B cell (primary cell): ENCODE results near the gene RS1. TPM values are rescaled to one million over a fixed set of nuclear protein-coding genes. Genes with fewer than 3 reads are reported as not detected.

Experiments
- ATAC-seq: fragments of 200-7000 bp; cut with Tn5 transposase; one replicate; pipeline ENCODE4 v1.10.0; 2021; ENCODE audit warnings: low read depth, mild to moderate bottlenecking, moderate number of reproducible peaks, moderate library complexity
- CTCF ChIA-PET: fragments of 350-600 bp; sonication (Branson Sonifier 250); formaldehyde crosslinking; loops from one replicate; lab custom pipeline; 2021; ENCODE audit warnings: antibody characterized with exemption, inconsistent platforms; lab: Charles Lee
- POLR2A ChIA-PET: fragments of 350-600 bp; sonication (Branson Sonifier 250); formaldehyde crosslinking; loops from one replicate; lab custom pipeline; 2021; ENCODE audit warnings: antibody characterized with exemption; lab: Charles Lee
- DNase-seq: peaks from one replicate; pipeline ENCODE4 v3.0.0; 2013
- H2AFZ ChIP-seq: 2 replicates; pipeline ENCODE4 v1.6.1; 2012; ENCODE audit warnings: mild to moderate bottlenecking, low read depth, low read length; ENCODE audit not compliant: insufficient read depth, poor library complexity, severe bottlenecking
- H3K27ac ChIP-seq, 2 donors: 1 replicate in 1 of 2; 2 replicates in 1 of 2; pipeline ENCODE4 v1.5.1; 2012 to 2013; ENCODE audit warnings: low read length in 2 of 2, mild to moderate bottlenecking in 2 of 2, moderate library complexity in 1 of 2
- H3K27me3 ChIP-seq, 4 experiments: fragments of 200-600 bp in 1 of 4; sonication (generic) in 1 of 4; replicated peaks in 1 of 4; 1 replicate in 2 of 4; 2 replicates in 2 of 4; pipeline versions ENCODE4 v1.6.1 to v1.7.0; 2013 to 2016; ENCODE audit warnings: low read length in 3 of 4, mild to moderate bottlenecking in 2 of 4, mixed read lengths in 1 of 4, moderate library complexity in 1 of 4; ENCODE audit not compliant: insufficient read depth in 4 of 4, control insufficient read depth in 3 of 4; ENCODE audit errors: control extremely low read depth in 1 of 4
- H3K36me3 ChIP-seq, 2 experiments: replicated peaks in 1 of 2; 1 replicate in 1 of 2; 2 replicates in 1 of 2; pipeline versions ENCODE4 v1.6.1 to v1.7.1; 2013; ENCODE audit warnings: low read length in 1 of 2; ENCODE audit not compliant: insufficient read depth in 2 of 2, control insufficient read depth in 1 of 2; ENCODE audit errors: control extremely low read depth in 1 of 2, extremely low read depth in 1 of 2
- H3K4me1 ChIP-seq, 2 donors: fragments of 200-600 bp in 1 of 2; sonication (generic) in 1 of 2; 1 replicate in 1 of 2; 2 replicates in 1 of 2; pipeline versions ENCODE4 v1.5.1 to v1.6.1; 2013 to 2017; ENCODE audit warnings: low read length in 2 of 2; ENCODE audit not compliant: control insufficient read depth in 2 of 2, insufficient read depth in 2 of 2
- H3K4me2 ChIP-seq: replicated peaks from 2 replicates; pipeline ENCODE3; 2012; ENCODE audit warnings: mild to moderate bottlenecking, low read depth, low read length; ENCODE audit not compliant: poor library complexity, severe bottlenecking
- H3K4me3 ChIP-seq, 5 experiments: fragments of 200-600 bp in 1 of 5; sonication (generic) in 1 of 5; 1 replicate in 3 of 5; 2 replicates in 2 of 5; pipeline versions ENCODE4 v1.5.1 to v1.7.0; 2011 to 2016; ENCODE audit warnings: low read length in 4 of 5, mild to moderate bottlenecking in 4 of 5, low read depth in 2 of 5, control low read depth in 1 of 5, moderate library complexity in 1 of 5; ENCODE audit not compliant: insufficient read depth in 1 of 5; ENCODE audit errors: control extremely low read depth in 1 of 5, extremely low read depth in 1 of 5
- H3K79me2 ChIP-seq: fragments of 200-600 bp; sonication (generic); one replicate; pipeline ENCODE4 v1.6.0; 2016; ENCODE audit warnings: low read length; ENCODE audit not compliant: control insufficient read depth, insufficient read depth
- H3K9ac ChIP-seq: fragments of 200-600 bp; sonication (generic); 2 replicates; pipeline ENCODE4 v1.6.1; 2017; ENCODE audit warnings: mild to moderate bottlenecking, low read length, moderate library complexity
- H3K9me3 ChIP-seq, 3 donors: one replicate each; pipeline versions ENCODE4 v1.6.1 to v1.7.1; 2013; ENCODE audit warnings: low read length in 2 of 3; ENCODE audit not compliant: control insufficient read depth in 2 of 3, insufficient read depth in 1 of 3; ENCODE audit errors: control extremely low read depth in 1 of 3
- H4K20me1 ChIP-seq: 2 replicates; pipeline ENCODE4 v1.6.0; 2012; ENCODE audit warnings: mild to moderate bottlenecking, low read length; ENCODE audit not compliant: insufficient read depth, control insufficient read depth, poor library complexity, severe bottlenecking
- H3K27ac Mint-ChIP-seq: one replicate; pipeline ENCODE4 v1.8.0; 2021; ENCODE audit warnings: mixed read lengths
- H3K27me3 Mint-ChIP-seq: one replicate; pipeline ENCODE4 v1.8.0; 2021; ENCODE audit warnings: mixed read lengths
- H3K4me1 Mint-ChIP-seq: one replicate; pipeline ENCODE4 v1.8.0; 2021; ENCODE audit warnings: mixed read lengths
- H3K4me3 Mint-ChIP-seq: one replicate; pipeline ENCODE4 v1.8.0; 2021; ENCODE audit warnings: mixed read lengths
- H3K9me3 Mint-ChIP-seq: one replicate; pipeline ENCODE4 v1.8.0; 2022; ENCODE audit warnings: mixed read lengths; ENCODE audit not compliant: insufficient read depth
- EZH2 ChIP-seq: IDR thresholded peaks from 2 replicates; pipeline ENCODE4 v1.6.1; 2012; ENCODE audit warnings: borderline replicate concordance, low read depth, mild to moderate bottlenecking, moderate library complexity, low read length; ENCODE audit not compliant: insufficient read depth, poor library complexity, severe bottlenecking
- WGBS: methylation state at CpG from one replicate; pipeline ENCODE4 v1.1.5; 2013; ENCODE audit warnings: missing lambda C conversion rate; ENCODE audit not compliant: insufficient coverage; 5-methylcytosine and 5-hydroxymethylcytosine counted together
- intact Hi-C: fragments of 100-400 bp; cut with micrococcal nuclease; formaldehyde crosslinking; loops from one replicate; pipeline ENCODE4 v1.10.0; 2022
- polyA plus RNA-seq: library from polyadenylated mRNA; depleted of rRNA; stranded (reverse); fragments of >200 nt; gene quantifications from 2 replicates; pipeline ENCODE4 v1.2.3, GENCODE V29; 2012
- total RNA-seq, 2 donors: library from RNA; stranded (reverse); fragments of 120-200 nt in 1 of 2; gene quantifications; 1 replicate in 1 of 2; 2 replicates in 1 of 2; pipeline versions ENCODE4 v1.2.3 to v1.2.4, GENCODE V29; 2013 to 2022
- TF ChIP-seq, protein P1 (sequence below): fragments of 200-600 bp; IDR thresholded peaks from one replicate; pipeline ENCODE4 v1.8.0; 2022; ENCODE audit warnings: antibody characterized with exemption, mild to moderate bottlenecking

RS1 gene
- total and polyA plus RNA-seq, 2 donors (not counting 1 experiment from before 2014, with no cell fraction given), result not detected

DNA sequence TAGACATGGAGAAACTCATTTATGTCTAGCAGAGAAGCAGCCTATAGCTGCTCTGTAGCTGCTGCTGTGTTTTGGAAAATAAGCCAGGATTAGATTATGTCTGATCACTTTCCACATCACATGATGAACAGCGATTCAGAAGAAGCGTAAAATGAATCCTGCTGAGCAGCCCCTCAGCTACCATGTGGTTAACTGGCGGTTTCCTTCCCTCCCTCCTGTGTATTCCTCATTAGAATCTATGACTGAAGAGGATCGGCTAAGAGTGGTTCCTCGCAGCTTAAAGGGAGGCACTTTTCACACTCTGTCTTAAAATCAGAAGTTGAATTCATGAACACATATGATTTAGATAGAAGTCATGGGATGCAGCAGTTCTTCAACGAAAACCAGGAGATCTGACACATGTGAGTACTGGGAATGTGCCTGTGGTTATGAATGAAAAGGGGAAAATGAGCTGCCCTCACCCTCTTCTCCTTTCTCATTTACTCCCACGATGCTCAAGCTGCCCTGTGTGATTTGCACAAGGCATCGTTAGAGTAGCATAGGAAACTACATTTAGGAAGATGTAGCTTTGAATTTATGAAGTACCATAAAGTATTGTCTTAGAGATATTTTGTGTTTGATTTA, 35.6 kb upstream of the RS1 start, which contains the start of gene PPEF1:
Gene PPEF1 (plus strand): TSS at position 220 of the 624 bp plus-strand sequence. CDS start 136 bp downstream, at position 356.
- Histone ChIP-seq H3K36me3 (no peaks in the 10 kb centered on the region), H3K9me3 (no peaks in the 10 kb centered on the region), H3K4me2 (no peak within 1 kb of the TSS), H3K9ac (no peak within 1 kb of the TSS), H3K4me3 (no peak within 1 kb of the TSS), H3K4me1 (no peaks in the 10 kb centered on the region), H3K79me2 (no peaks in the 10 kb centered on the region), H3K27ac (no peak within 1 kb of the TSS), H3K27me3 (no peaks in the 10 kb centered on the region), H2AFZ (no peak within 1 kb of the TSS), H4K20me1 (no peaks in the 10 kb centered on the region)
- TF ChIP-seq, protein P1, sequence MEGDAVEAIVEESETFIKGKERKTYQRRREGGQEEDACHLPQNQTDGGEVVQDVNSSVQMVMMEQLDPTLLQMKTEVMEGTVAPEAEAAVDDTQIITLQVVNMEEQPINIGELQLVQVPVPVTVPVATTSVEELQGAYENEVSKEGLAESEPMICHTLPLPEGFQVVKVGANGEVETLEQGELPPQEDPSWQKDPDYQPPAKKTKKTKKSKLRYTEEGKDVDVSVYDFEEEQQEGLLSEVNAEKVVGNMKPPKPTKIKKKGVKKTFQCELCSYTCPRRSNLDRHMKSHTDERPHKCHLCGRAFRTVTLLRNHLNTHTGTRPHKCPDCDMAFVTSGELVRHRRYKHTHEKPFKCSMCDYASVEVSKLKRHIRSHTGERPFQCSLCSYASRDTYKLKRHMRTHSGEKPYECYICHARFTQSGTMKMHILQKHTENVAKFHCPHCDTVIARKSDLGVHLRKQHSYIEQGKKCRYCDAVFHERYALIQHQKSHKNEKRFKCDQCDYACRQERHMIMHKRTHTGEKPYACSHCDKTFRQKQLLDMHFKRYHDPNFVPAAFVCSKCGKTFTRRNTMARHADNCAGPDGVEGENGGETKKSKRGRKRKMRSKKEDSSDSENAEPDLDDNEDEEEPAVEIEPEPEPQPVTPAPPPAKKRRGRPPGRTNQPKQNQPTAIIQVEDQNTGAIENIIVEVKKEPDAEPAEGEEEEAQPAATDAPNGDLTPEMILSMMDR, result no peak
- TF ChIP-seq EZH2, result no peak
- no peak for DNase-seq
- no peaks in the 10 kb centered on the region for H3K27me3 Mint-ChIP-seq
- H3K4me1 Mint-ChIP-seq, result no peaks in the 10 kb centered on the region
- CTCF ChIA-PET, result no interaction called here
- no CpG with 5 or more reads among the region's 8 CpGs for WGBS
- H3K4me3 Mint-ChIP-seq, result no peak within 1 kb of the TSS
- H3K9me3 Mint-ChIP-seq, result peaks cover 1% of the 10 kb centered on the region
- H3K27ac Mint-ChIP-seq, result no peak within 1 kb of the TSS
- ATAC-seq, result no peak
- POLR2A ChIA-PET, result no interaction called here
- intact Hi-C loops, result no loop called here

DNA sequence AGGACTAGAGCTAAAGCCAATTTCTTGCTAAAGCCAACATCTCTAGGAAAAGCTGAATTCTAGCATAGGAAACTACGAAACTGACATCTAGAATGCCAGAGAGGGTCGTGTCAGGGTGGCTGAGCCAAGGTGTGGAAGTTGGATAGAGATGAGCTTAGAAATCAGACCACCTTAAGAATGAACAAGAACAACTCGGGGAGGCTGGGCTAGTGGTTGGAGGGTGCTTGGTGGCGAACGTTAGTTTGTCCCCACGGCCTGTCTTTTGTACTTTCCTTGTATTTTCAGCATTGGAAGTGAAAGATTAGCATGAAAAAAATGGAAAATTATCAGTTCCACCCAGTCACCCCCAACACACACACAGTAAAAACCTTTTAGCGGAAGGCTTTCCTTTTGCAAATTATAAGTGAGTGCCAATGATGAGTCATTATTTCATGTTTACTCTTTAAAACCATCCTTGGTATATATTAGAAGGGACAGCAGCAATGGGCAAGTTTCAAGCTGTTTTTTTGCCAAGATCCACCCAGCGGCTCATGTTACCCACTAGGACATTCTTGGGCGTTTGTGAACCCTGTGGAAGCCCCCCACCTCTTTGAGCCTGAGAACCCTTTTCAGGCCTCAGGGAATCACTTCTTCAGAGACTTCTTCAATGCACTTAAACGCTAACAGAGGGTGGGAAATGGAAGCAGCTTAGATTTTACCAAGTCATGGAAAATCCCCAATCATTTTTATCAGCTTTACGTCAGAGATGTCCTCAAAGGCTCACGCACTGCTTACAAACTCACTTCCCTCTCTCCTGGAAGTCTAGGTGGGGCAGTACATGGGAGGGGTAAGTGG, 30.7 kb upstream of the RS1 start:
- Histone ChIP-seq H3K36me3 (no peaks in the 10 kb centered on the region), H3K9ac (no peak overlapping the region), H3K27me3 (no peaks in the 10 kb centered on the region), H3K79me2 (no peaks in the 10 kb centered on the region), H3K4me2 (no peak overlapping the region), H2AFZ (no peak overlapping the region), H3K27ac (no peak overlapping the region), H3K4me3 (no peak overlapping the region), H3K4me1 (no peaks in the 10 kb centered on the region), H4K20me1 (no peaks in the 10 kb centered on the region), H3K9me3 (no peaks in the 10 kb centered on the region)
- Mint-ChIP-seq H3K4me1 (no peaks in the 10 kb centered on the region), H3K27ac (no peak overlapping the region), H3K27me3 (no peaks in the 10 kb centered on the region), H3K9me3 (no peaks in the 10 kb centered on the region), H3K4me3 (no peak overlapping the region)
- CTCF ChIA-PET, result no interaction called here
- ATAC-seq, result no peak
- no CpG with 5 or more reads among the region's 12 CpGs for WGBS
- TF ChIP-seq, protein P1, result no peak
- no peak for TF ChIP-seq EZH2
- POLR2A ChIA-PET, result no interaction called here
- no peak for DNase-seq
- intact Hi-C loops, result no loop called here
